ENCODE data around the gene MACROD2.

Gene MACROD2

DNA sequence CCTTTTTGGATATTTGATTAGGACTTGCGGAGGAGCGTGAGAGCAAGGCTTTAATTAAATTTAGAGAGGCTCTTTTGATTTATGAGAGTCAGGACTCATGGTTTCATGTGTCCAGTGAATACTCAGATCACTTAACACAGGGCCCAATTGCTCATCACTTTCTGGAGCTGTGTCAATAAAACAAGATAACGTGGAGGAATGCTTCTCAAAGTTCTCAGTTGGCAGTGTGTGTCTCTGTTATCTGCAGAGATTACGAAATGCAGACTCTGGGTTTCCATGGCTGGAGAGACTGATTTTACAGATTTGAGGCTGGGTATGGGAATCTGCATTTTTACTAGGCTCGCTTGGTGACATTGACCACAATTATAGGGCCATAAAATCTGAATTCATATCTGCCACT, 677.8 kb downstream of the MACROD2 start:
- H3K9me3 Mint-ChIP-seq = peaks cover 9% of the 10 kb centered on the region
- H3K27ac Mint-ChIP-seq = no peak overlapping the region
- no peaks in the 10 kb centered on the region for H3K27me3 Mint-ChIP-seq
- CTCF ChIA-PET = no interaction called here
- no peak for DNase-seq
- no peaks in the 10 kb centered on the region for H3K36me3 Mint-ChIP-seq
- H3K4me3 Mint-ChIP-seq = no peak overlapping the region
- H3K4me1 Mint-ChIP-seq = no peaks in the 10 kb centered on the region

GRCh38 chr20:14677455-14677854, 682.1 kb downstream of the MACROD2 start:
- Mint-ChIP-seq H3K27me3 (no peaks in the 10 kb centered on the region), H3K36me3 (no peaks in the 10 kb centered on the region), H3K9me3 (peaks cover 11% of the 10 kb centered on the region), H3K4me3 (no peak overlapping the region), H3K27ac (no peak overlapping the region), H3K4me1 (no peaks in the 10 kb centered on the region)
- DNase-seq = no peak
- CTCF ChIA-PET = no interaction called here

GRCh38 chr20:14685183-14685582, 689.9 kb downstream of the MACROD2 start:
- no peaks in the 10 kb centered on the region for H3K36me3 Mint-ChIP-seq
- CTCF ChIA-PET = no interaction called here
- DNase-seq = no peak
- H3K4me3 Mint-ChIP-seq = no peak overlapping the region
- no peaks in the 10 kb centered on the region for H3K4me1 Mint-ChIP-seq
- H3K27ac Mint-ChIP-seq = no peak overlapping the region
- H3K9me3 Mint-ChIP-seq = peaks cover 6% of the 10 kb centered on the region
- no peaks in the 10 kb centered on the region for H3K27me3 Mint-ChIP-seq

DNA sequence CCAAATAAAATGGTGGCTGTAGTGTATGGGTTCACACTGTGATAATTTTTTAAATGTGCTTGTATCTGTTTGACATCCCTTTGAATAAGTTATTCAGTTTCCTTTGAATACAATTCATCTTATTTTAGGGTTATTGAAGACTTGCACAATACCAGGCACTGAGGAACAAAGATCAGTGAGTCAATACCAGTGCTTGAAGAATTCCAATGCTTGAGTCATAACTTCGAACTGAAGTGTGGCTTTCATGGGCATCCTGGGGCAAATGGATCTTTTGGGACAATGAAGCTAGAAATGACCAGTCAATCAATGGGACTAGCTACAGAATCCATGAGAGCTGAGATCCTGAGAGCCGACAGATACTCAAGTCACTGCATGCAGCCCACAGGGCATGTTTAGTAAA, 692.0 kb downstream of the MACROD2 start:
- no peaks in the 10 kb centered on the region for H3K4me1 Mint-ChIP-seq
- H3K27ac Mint-ChIP-seq = no peak overlapping the region
- no peak for DNase-seq
- H3K27me3 Mint-ChIP-seq = no peaks in the 10 kb centered on the region
- H3K9me3 Mint-ChIP-seq = peaks cover 6% of the 10 kb centered on the region
- H3K36me3 Mint-ChIP-seq = no peaks in the 10 kb centered on the region
- no peak overlapping the region for H3K4me3 Mint-ChIP-seq
- CTCF ChIA-PET = no interaction called here

DNA sequence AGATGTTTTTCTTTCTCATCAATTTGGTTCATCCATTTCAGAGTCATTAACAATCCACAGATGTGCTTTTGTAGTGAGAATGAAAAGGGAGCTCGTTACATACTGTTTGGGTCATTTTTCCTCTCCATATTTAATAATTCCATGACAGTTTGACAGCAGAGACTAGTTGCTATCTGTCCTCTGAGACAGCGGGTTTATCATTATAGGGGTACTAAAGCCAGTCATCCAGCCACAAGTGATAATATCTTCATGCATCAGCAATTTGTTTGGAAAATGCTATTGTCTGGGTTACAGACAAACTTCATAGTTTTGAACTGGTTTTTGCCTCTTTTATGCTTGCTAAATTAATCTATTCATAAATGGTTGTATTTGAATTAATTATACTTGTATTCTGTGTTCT, 692.7 kb downstream of the MACROD2 start:
- Mint-ChIP-seq H3K9me3 (peaks cover 6% of the 10 kb centered on the region), H3K27ac (no peak overlapping the region), H3K4me1 (no peaks in the 10 kb centered on the region), H3K27me3 (no peaks in the 10 kb centered on the region), H3K4me3 (no peak overlapping the region), H3K36me3 (no peaks in the 10 kb centered on the region)
- CTCF ChIA-PET = no interaction called here
- no peak for DNase-seq

DNA sequence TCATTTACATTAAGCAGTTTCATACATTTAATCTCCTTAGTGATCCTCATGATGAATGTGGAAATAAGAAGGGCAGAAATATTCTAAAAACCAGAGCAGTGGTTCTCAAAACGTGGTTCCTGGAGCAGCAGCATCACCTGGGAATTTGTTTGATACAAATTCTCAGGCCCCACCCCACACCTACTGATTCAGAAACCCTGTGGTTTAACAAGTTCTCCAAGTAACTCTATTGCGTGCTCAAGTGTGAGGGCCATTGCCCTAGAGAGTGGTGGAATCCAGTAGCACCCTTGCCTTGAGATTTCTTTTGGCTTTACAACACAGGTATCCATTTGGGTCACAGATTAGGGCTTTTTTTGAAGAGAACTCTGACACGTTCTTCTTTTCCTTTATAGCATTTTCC, 696.7 kb downstream of the MACROD2 start:
- no peak overlapping the region for H3K4me3 Mint-ChIP-seq
- H3K36me3 Mint-ChIP-seq = no peaks in the 10 kb centered on the region
- CTCF ChIA-PET = no interaction called here
- no peaks in the 10 kb centered on the region for H3K4me1 Mint-ChIP-seq
- H3K9me3 Mint-ChIP-seq = peaks cover 10% of the 10 kb centered on the region
- no peak for DNase-seq
- H3K27me3 Mint-ChIP-seq = no peaks in the 10 kb centered on the region
- no peak overlapping the region for H3K27ac Mint-ChIP-seq

DNA sequence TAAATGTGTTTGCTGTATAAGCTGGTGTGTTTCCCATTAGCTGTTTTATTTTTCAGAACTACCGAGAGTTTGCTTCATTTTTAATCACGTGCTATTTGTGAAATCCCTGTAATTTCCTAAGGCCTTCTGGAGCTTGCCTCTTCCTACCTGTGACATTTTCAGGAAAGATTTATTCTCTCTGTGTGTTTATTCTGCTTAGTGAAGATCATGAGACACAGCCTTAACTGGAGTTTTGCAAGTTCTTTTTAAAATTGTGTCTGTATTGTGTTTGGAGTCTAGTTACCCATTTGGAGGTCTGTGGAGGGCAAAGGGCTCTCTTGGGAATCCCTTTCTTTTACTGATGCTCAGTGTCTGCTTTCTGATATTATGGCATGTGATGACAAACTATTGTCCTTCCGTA, 701.2 kb downstream of the MACROD2 start:
- CTCF ChIA-PET = no interaction called here
- Mint-ChIP-seq H3K9me3 (peaks cover 7% of the 10 kb centered on the region), H3K27ac (no peak overlapping the region), H3K27me3 (no peaks in the 10 kb centered on the region), H3K36me3 (no peaks in the 10 kb centered on the region), H3K4me3 (no peak overlapping the region), H3K4me1 (no peaks in the 10 kb centered on the region)
- no peak for DNase-seq

DNA sequence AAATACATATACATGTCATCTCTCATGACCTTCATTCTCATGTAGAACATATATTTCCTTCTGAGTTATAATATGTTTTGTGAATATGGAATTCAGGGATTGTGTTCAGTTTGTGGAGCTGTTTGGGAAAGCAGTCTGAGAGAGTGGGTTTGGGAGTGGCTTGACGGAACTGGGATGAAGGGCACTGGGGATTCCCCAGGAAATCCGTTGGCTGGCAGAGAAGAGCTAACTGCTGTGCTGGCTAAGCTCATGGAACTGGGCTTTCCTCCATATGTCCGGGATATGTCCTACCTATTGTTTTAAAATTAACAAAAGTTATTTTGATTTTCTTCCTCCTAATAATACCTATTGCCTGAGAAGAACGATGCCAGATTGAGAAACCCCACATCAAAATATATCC, 701.6 kb downstream of the MACROD2 start:
- H3K4me1 Mint-ChIP-seq = no peaks in the 10 kb centered on the region
- H3K36me3 Mint-ChIP-seq = no peaks in the 10 kb centered on the region
- no peak overlapping the region for H3K4me3 Mint-ChIP-seq
- CTCF ChIA-PET = no interaction called here
- H3K27ac Mint-ChIP-seq = no peak overlapping the region
- no peak for DNase-seq
- no peaks in the 10 kb centered on the region for H3K27me3 Mint-ChIP-seq
- H3K9me3 Mint-ChIP-seq = peaks cover 7% of the 10 kb centered on the region

DNA sequence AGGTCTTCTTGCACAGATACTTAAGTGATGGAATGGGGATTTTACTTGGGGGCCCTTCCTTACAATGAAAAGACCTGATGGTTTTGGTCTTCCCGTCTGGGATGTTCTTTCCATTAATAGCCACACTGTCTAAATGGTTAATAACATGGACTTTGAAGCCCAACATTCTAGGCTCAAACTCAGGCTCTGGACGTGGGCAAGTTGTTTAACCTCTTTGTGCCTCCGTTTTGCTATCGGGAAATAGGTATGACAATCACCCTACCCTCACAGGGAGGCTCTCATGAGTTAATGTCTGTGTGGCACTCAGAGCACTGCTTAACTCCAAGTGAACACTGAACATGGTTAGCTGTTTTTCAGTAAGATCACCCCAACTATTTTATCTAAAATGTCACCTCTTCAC, 702.8 kb downstream of the MACROD2 start:
- no peak overlapping the region for H3K4me3 Mint-ChIP-seq
- no peak overlapping the region for H3K27ac Mint-ChIP-seq
- no peaks in the 10 kb centered on the region for H3K36me3 Mint-ChIP-seq
- no peaks in the 10 kb centered on the region for H3K4me1 Mint-ChIP-seq
- peaks cover 7% of the 10 kb centered on the region for H3K9me3 Mint-ChIP-seq
- no peaks in the 10 kb centered on the region for H3K27me3 Mint-ChIP-seq
- no peak for DNase-seq
- CTCF ChIA-PET = no interaction called here

DNA sequence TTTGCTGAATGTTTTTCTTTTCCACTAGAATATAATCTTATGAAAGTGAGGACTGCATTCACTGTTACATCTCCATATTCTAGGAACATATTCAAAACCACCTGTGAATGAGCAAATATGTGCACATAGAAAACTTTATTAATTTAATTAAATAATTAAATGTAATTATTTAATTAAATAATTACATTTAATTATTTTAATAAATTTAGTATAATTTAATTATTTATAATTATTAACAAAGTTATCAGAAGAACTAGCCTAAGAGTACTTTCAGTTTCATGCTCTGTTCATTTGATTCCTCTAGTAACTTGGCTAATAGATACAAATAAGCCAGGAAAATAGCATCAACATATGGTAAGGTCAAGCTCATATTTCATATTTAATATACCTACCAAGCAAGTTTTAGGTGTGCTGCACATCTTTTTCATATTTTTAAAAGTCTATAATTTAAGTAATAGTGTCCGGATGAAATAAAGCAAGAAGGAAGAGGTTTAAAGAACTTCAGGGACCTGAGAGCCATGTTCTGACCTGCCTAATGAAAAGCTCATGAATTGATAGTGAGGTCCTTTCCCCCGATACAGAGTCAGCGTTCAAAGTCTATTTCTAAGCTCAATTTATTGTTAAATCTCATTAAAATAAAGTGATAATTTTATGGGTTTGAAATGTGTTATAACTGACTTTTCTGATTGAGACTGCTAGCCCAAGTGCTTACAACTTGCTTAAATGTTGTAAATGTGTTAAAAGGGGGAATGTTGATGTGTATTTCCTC, 703.5 kb downstream of the MACROD2 start:
- DNase-seq = no peak
- H3K4me1 Mint-ChIP-seq = no peaks in the 10 kb centered on the region
- CTCF ChIA-PET = no interaction called here

GRCh38 chr20:14700639-14700960, 705.3 kb downstream of the MACROD2 start:
- Mint-ChIP-seq H3K9me3 (peaks cover 2% of the 10 kb centered on the region), H3K4me1 (no peaks in the 10 kb centered on the region), H3K27ac (no peak overlapping the region), H3K4me3 (no peak overlapping the region), H3K36me3 (no peaks in the 10 kb centered on the region), H3K27me3 (no peaks in the 10 kb centered on the region)
- CTCF ChIA-PET = no interaction called here
- DNase-seq = no peak

More for the DNA sequence above, 703.5 kb downstream of the MACROD2 start:
- H3K9me3 Mint-ChIP-seq = peaks cover 5% of the 10 kb centered on the region
- H3K27me3 Mint-ChIP-seq = no peaks in the 10 kb centered on the region
- H3K4me3 Mint-ChIP-seq = no peak overlapping the region
- H3K27ac Mint-ChIP-seq = no peak overlapping the region
- no peaks in the 10 kb centered on the region for H3K36me3 Mint-ChIP-seq

DNA sequence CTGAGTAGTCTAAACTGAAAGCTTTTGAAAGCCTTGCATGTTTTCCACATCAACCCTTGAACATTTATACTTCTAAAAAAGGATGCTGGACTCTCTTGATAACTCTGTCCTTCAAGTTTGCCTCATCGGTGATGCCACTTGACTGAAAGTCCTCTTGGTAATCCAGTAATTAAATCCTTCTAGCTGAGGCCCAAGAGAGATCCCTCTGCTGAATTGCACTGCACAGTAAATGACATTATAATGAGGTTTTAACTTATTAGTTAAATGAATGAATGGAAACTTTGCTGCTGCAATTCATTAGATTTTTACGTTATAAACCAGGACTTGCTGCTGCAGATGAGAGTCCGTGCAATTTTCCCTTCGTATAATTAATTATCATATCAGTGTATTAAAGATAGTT, 706.0 kb downstream of the MACROD2 start:
- no peaks in the 10 kb centered on the region for H3K4me1 Mint-ChIP-seq
- no peaks in the 10 kb centered on the region for H3K27me3 Mint-ChIP-seq
- CTCF ChIA-PET = no interaction called here
- no peaks in the 10 kb centered on the region for H3K36me3 Mint-ChIP-seq
- no peak overlapping the region for H3K27ac Mint-ChIP-seq
- no peak for DNase-seq
- no peak overlapping the region for H3K4me3 Mint-ChIP-seq
- H3K9me3 Mint-ChIP-seq = peaks cover 2% of the 10 kb centered on the region

DNA sequence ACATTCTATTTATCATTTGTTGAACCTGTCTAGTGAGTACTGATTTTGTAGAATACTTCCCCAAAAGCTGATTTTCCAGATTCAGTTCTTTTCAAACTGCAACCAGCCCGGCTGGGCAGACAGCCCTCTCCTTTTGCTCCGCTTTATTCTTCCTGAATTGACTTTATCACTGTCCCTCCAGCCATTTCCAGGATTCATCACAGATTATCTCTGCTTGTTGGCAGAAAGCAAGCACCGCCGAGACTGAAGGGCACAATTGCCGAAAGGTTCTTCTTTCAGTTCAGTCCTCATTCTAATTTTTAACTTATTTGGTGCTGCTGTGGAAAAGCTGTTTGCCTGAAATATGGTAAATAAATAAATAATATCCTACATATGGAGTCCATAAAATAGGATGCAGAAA, 711.2 kb downstream of the MACROD2 start:
- no peak overlapping the region for H3K4me3 Mint-ChIP-seq
- no peak for DNase-seq
- H3K27me3 Mint-ChIP-seq = no peaks in the 10 kb centered on the region
- no peaks in the 10 kb centered on the region for H3K36me3 Mint-ChIP-seq
- peaks cover 2% of the 10 kb centered on the region for H3K9me3 Mint-ChIP-seq
- no peak overlapping the region for H3K27ac Mint-ChIP-seq
- H3K4me1 Mint-ChIP-seq = no peaks in the 10 kb centered on the region
- CTCF ChIA-PET = no interaction called here

DNA sequence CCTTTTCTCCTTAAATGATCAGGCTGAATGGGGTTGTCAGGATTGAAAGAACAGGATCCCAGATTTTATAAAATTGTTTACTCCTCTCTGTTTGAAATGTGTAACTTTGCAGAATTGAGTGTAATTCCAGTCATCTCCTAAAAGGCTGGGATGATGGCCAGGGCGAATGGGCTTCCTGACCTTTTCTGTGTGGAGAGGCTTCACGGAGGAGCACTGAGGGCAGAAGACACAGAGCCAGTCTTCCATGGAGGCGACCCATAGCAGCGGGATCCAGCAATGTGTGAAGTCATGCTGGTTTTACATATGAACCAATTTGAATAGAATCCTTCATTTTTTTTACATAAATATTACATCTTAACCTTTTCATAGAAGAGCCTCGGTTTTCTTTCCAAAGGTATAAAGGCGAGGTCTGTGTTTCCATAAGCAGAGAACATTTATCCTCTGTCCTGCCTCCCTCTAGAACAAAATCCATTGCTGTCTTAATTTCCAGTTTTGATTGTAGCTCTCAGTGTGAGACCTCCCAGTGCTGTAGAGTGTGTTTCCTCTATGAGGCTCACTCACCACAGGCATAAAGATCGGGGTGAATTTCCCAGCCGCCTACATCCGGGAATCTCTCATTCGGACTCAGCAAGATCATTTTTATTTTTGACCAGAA, 711.8 kb downstream of the MACROD2 start:
- CTCF ChIA-PET = no interaction called here
- Mint-ChIP-seq H3K36me3 (no peaks in the 10 kb centered on the region), H3K9me3 (peaks cover 2% of the 10 kb centered on the region), H3K4me3 (no peak overlapping the region), H3K27me3 (no peaks in the 10 kb centered on the region), H3K4me1 (no peaks in the 10 kb centered on the region), H3K27ac (no peak overlapping the region)
- DNase-seq = no peak

- Mint-ChIP-seq H3K4me1 (no peaks in the 10 kb centered on the region), H3K9me3 (peaks cover 1% of the 10 kb centered on the region)
Measured at GRCh38 chr20:14707865-14708596, 712.7 kb downstream of the MACROD2 start.

More at GRCh38 chr20:14707865-14708596, 712.7 kb downstream of the MACROD2 start:
- DNase-seq = no peak
- Mint-ChIP-seq H3K27me3 (no peaks in the 10 kb centered on the region), H3K4me3 (no peak overlapping the region), H3K27ac (no peak overlapping the region), H3K36me3 (no peaks in the 10 kb centered on the region)
- CTCF ChIA-PET = no interaction called here

Measured in activated naive CD4-positive, alpha-beta T cell treated with anti-CD3 and anti-CD28 coated beads, Interleukin-2, amount 10 ng/mL, durations not matched to agents 7 days and 5 days (primary cell).